Smooth muscle cell (in vitro differentiated cells): Measurements from ENCODE around the gene GRM7. TPM values are rescaled to one million over a fixed set of nuclear protein-coding genes. Genes with fewer than 3 reads are reported as not detected.
"Not testable (repeated sequence)": the region's sequence is repeated elsewhere in the genome, so short reads cannot be mapped to it uniquely, and the experiment has no call there.

Source experiments
- DNase-seq: peaks from one replicate; lab custom pipeline; 2025; ENCODE audit not compliant: unreplicated experiment; lab: John Stamatoyannopoulos, UW
- H2AFZ ChIP-seq: fragments of 200-600 bp; sonication (generic); 2 replicates; pipeline ENCODE4 v1.6.0; 2016; ENCODE audit warnings: antibody characterized with exemption, low read depth, mild to moderate bottlenecking
- H3F3A ChIP-seq: fragments of 200-600 bp; sonication (generic); 2 replicates; pipeline ENCODE4 v1.6.0; 2017; ENCODE audit warnings: antibody characterized with exemption, low read depth
- H3K27ac ChIP-seq: fragments of 200-600 bp; sonication (generic); 2 replicates; pipeline ENCODE4 v1.5.1; 2016; ENCODE audit warnings: low read depth, mild to moderate bottlenecking
- H3K27me3 ChIP-seq: fragments of 200-600 bp; sonication (generic); 2 replicates; pipeline ENCODE4 v1.6.1; 2016; ENCODE audit warnings: low read depth, mild to moderate bottlenecking
- H3K36me3 ChIP-seq: fragments of 200-600 bp; sonication (generic); 2 replicates; pipeline ENCODE4 v1.5.1; 2016; ENCODE audit warnings: low read depth
- H3K4me1 ChIP-seq: fragments of 200-600 bp; sonication (generic); 2 replicates; pipeline ENCODE4 v1.5.1; 2016; ENCODE audit warnings: low read depth
- H3K4me2 ChIP-seq: fragments of 200-600 bp; sonication (generic); 2 replicates; pipeline ENCODE4 v1.6.0; 2016; ENCODE audit warnings: mild to moderate bottlenecking
- H3K4me3 ChIP-seq: fragments of 200-600 bp; sonication (generic); 2 replicates; pipeline ENCODE4 v1.5.1; 2016; ENCODE audit warnings: mild to moderate bottlenecking
- H3K79me2 ChIP-seq: fragments of 200-600 bp; sonication (generic); 2 replicates; pipeline ENCODE4 v1.6.0; 2016; ENCODE audit warnings: low read depth, mild to moderate bottlenecking
- H3K9ac ChIP-seq: fragments of 200-600 bp; sonication (generic); 2 replicates; pipeline ENCODE4 v1.6.0; 2016; ENCODE audit warnings: low read depth
- H3K9me3 ChIP-seq: fragments of 200-600 bp; sonication (generic); replicated peaks from 2 replicates; pipeline ENCODE4 v1.5.1; 2016; ENCODE audit warnings: low read depth
- H4K20me1 ChIP-seq: fragments of 200-600 bp; sonication (generic); 2 replicates; pipeline ENCODE4 v1.6.0; 2016; ENCODE audit warnings: low read depth
- WGBS: methylation state at CpG from one replicate; pipeline ENCODE4 v1.1.7; 2016; ENCODE audit warnings: low lambda C conversion rate; 5-methylcytosine and 5-hydroxymethylcytosine counted together
- polyA plus RNA-seq: library from polyadenylated mRNA; unstranded; fragments of >200 nt; fragmentation: Nextera tagmentation; extraction: Ambion mirVana; gene quantifications from 2 replicates; pipeline ENCODE4 v1.2.1, GENCODE V29; 2016
- total RNA-seq: library from RNA; depleted of rRNA; stranded (reverse); fragments of >200 nt; gene quantifications from 2 replicates; pipeline ENCODE4 v1.2.3, GENCODE V29; 2014
- TF ChIP-seq, protein P1 (sequence below): fragments of 200-600 bp; sonication (generic); IDR thresholded peaks from 2 replicates; pipeline ENCODE4 v1.5.1; 2017; ENCODE audit warnings: borderline replicate concordance, mild to moderate bottlenecking, antibody characterized with exemption; ENCODE audit not compliant: insufficient read depth, poor library complexity, severe bottlenecking

Gene GRM7
- total and polyA plus RNA-seq, 2 experiments from 2014 or later: not detected

DNA sequence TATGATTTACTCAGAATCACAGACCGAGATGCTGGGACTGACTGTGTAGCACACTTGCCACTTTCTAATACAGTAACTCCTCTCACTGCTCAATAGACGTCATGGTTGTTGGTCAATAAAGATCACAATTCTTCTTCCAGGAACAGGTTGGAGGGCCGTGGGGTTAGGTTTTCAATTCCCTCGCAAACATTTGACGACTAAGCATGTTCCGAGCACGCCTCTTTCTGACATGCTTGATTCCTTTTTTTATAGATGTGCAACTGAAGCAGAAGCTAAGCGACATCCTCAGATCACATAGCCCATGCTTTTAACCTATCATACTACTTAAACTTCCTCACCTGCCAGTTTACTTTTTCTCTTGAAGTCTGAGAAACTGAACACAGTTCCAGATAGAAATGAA lies 61.0 kb downstream of the GRM7 start:
- Histone ChIP-seq H2AFZ (no peak overlapping the region), H3K4me1 (no peaks in the 10 kb centered on the region), H3K27ac (no peak overlapping the region), H4K20me1 (no peaks in the 10 kb centered on the region), H3K36me3 (no peaks in the 10 kb centered on the region), H3K4me3 (no peak overlapping the region), H3F3A (no peaks in the 10 kb centered on the region), H3K27me3 (peaks cover 7% of the 10 kb centered on the region), H3K4me2 (no peak overlapping the region), H3K79me2 (no peaks in the 10 kb centered on the region), H3K9ac (no peak overlapping the region), H3K9me3 (no peaks in the 10 kb centered on the region)
- no peak for DNase-seq
- TF ChIP-seq, protein P1, sequence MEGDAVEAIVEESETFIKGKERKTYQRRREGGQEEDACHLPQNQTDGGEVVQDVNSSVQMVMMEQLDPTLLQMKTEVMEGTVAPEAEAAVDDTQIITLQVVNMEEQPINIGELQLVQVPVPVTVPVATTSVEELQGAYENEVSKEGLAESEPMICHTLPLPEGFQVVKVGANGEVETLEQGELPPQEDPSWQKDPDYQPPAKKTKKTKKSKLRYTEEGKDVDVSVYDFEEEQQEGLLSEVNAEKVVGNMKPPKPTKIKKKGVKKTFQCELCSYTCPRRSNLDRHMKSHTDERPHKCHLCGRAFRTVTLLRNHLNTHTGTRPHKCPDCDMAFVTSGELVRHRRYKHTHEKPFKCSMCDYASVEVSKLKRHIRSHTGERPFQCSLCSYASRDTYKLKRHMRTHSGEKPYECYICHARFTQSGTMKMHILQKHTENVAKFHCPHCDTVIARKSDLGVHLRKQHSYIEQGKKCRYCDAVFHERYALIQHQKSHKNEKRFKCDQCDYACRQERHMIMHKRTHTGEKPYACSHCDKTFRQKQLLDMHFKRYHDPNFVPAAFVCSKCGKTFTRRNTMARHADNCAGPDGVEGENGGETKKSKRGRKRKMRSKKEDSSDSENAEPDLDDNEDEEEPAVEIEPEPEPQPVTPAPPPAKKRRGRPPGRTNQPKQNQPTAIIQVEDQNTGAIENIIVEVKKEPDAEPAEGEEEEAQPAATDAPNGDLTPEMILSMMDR: no peak
- WGBS: 82% methylated on average over 8 of the region's 8 CpGs

DNA sequence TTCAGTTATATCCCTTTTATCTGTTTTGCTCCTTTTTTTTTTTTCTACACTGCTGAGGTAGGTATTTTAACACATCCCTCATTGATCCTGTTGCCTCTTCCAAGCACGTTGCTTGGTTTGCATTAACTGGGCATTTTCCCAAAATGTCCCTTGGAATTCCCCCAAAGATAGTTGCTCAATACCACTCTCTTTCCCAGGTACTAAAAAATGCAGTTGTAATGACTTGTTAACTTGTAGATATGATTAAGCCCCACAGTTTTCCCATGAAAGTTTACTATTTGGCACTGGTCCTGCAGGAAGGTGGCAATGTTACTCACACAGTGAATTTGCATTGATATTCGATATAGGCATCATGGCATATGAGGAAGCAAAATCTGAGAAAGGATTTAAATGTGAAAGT lies 67.1 kb downstream of the GRM7 start:
- TF ChIP-seq, protein P1: no peak
- WGBS: 87% methylated on average over 2 of the region's 2 CpGs
- H3K27me3 ChIP-seq: peaks cover 7% of the 10 kb centered on the region
- no peak for DNase-seq
- no peaks in the 10 kb centered on the region for H3K4me1 ChIP-seq
- no peak overlapping the region for H3K27ac ChIP-seq
- no peaks in the 10 kb centered on the region for H3F3A ChIP-seq
- no peak overlapping the region for H3K4me2 ChIP-seq
- no peak overlapping the region for H3K9ac ChIP-seq
- H3K9me3 ChIP-seq: no peaks in the 10 kb centered on the region
- H2AFZ ChIP-seq: no peak overlapping the region
- no peak overlapping the region for H3K4me3 ChIP-seq
- no peaks in the 10 kb centered on the region for H4K20me1 ChIP-seq
- no peaks in the 10 kb centered on the region for H3K36me3 ChIP-seq
- H3K79me2 ChIP-seq: no peaks in the 10 kb centered on the region

DNA sequence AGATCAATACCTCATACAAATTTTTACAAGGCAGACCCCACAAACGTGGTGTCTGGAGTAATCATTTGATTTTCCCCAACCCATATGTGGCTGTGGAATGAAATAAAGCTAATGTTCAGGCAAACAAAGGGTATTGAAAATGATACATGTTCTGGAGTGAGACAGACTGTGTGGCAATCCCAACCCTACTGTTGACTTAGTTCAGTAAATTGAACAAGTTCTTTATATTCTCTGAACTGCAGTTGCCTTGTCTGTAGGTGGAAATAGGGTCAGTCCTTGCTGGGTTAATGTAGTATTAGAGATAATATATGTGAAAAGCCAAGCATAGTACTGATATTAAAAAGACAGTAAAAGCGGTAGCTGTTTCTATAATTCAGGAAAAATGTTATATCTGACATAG lies 69.0 kb downstream of the GRM7 start:
- Histone ChIP-seq H3K27ac (no peak overlapping the region), H3K27me3 (no peaks in the 10 kb centered on the region), H3K36me3 (no peaks in the 10 kb centered on the region), H3F3A (no peaks in the 10 kb centered on the region), H4K20me1 (no peaks in the 10 kb centered on the region), H3K4me2 (no peak overlapping the region), H3K4me3 (no peak overlapping the region), H3K4me1 (no peaks in the 10 kb centered on the region), H3K79me2 (no peaks in the 10 kb centered on the region), H2AFZ (no peak overlapping the region), H3K9ac (no peak overlapping the region), H3K9me3 (no peaks in the 10 kb centered on the region)
- 69% methylated on average over 2 of the region's 2 CpGs for WGBS
- no peak for DNase-seq
- TF ChIP-seq, protein P1: no peak

DNA sequence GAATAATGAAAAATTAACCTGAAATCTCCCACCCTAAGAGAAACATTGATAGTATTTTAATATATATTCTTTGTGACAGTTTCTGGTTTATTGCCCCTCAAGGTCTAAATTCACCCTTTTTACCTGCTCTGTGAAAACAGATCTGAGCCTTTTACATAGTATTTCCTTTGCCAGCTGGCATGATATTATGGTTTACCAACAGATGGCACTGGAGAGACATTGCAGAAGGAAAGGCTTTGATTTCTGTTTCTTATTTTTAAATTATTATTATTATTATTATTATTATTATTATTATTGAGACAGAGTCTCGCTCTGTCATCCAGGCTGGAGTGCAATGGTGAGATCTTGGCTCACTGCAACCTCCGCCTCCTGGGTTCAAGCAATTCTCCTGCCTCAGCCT lies 74.5 kb downstream of the GRM7 start:
- not testable (repeated sequence) for H3K27ac ChIP-seq, H4K20me1 ChIP-seq, H2AFZ ChIP-seq, H3K79me2 ChIP-seq, H3F3A ChIP-seq, H3K27me3 ChIP-seq, H3K9me3 ChIP-seq, H3K36me3 ChIP-seq, DNase-seq, H3K9ac ChIP-seq, H3K4me3 ChIP-seq, H3K4me1 ChIP-seq, H3K4me2 ChIP-seq
- TF ChIP-seq, protein P1: peak; percentile 31
- 86% methylated on average over 2 of the region's 2 CpGs for WGBS
